GM21786 (cell line): Measurements from ENCODE around the gene HTR3A.

Source experiments
- ATAC-seq: cut with Tn5 transposase; IDR thresholded peaks from one replicate; pipeline ENCODE4 v1.9.1; 2021; ENCODE audit not compliant: unreplicated experiment

HTR3A gene

DNA sequence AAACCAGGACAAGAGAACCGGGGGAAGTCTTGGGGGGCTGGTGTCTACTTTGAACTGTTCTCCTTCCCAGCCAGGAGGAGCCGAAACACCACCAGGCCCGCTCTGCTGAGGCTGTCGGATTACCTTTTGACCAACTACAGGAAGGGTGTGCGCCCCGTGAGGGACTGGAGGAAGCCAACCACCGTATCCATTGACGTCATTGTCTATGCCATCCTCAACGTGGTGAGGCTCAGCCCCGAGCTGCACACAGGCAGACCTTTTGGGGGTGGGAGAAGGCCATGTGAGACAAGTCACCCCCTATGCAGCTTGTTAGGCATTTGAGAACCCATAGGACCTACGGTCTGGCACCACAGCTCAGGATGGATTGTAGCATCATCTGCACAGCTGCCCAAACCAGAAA lies 2.8 kb downstream of the HTR3A start:
- no peak for ATAC-seq

- no peak for ATAC-seq
Measured at GRCh38 chr11:113979431-113979830, 4.5 kb downstream of the HTR3A start.

DNA sequence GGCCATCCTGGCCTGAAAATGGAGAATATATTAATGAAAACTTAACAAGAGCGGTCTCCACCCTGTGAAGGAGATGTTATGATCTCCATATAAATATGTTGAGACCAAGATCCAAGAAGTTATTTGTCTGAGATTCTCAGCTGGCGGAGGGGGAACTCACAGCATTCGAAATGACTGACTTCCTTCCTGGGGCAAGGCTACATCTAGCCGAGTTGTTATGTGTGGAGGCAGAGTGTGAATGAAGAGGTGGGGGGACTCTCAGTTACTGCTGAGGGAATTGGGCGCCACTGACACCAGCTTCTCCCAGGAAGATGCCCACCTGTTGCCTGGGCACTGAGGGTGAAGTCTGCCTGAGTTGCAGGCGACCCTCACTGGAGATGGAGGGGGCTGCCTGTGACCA lies 5.9 kb downstream of the HTR3A start:
- no peak for ATAC-seq

- ATAC-seq = no peak
Measured at GRCh38 chr11:113982306-113982705, 7.4 kb downstream of the HTR3A start.

- ATAC-seq = no peak
Measured at GRCh38 chr11:113984781-113985180, 9.9 kb downstream of the HTR3A start.

- ATAC-seq = no peak
Measured at GRCh38 chr11:113985906-113986305, 11.0 kb downstream of the HTR3A start.

GRCh38 chr11:113986351-113987140 lies 11.6 kb downstream of the HTR3A start:
- no peak for ATAC-seq

DNA sequence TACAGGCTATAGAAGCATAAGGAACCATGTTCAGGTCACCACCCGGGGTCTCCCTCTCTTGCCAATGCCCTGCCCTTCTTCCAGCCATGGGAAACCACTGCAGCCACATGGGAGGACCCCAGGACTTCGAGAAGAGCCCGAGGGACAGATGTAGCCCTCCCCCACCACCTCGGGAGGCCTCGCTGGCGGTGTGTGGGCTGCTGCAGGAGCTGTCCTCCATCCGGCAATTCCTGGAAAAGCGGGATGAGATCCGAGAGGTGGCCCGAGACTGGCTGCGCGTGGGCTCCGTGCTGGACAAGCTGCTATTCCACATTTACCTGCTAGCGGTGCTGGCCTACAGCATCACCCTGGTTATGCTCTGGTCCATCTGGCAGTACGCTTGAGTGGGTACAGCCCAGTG lies 14.5 kb downstream of the HTR3A start:
- no peak for ATAC-seq

- no peak for ATAC-seq
Measured at GRCh38 chr11:113989916-113990315, 15.0 kb downstream of the HTR3A start.

DNA sequence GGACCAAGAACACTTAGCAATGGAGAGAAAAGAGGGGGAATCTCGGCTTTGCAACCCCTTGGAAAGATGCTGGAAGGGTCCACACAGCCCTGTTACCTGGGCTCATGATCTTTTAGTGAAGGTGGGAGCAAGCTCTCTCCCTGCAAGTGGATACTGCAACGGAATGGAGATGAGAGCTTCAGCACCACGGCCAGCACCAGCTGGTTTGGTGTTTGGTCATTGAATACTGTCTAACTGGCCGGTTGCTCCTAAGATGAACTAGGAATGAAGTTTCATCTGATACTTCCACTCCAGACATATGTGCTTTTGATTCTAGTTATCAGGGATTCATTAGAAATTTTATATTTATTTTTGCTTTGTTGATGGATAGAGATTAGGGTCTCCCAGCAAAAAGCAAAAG lies 16.3 kb downstream of the HTR3A start:
- ATAC-seq = no peak

DNA sequence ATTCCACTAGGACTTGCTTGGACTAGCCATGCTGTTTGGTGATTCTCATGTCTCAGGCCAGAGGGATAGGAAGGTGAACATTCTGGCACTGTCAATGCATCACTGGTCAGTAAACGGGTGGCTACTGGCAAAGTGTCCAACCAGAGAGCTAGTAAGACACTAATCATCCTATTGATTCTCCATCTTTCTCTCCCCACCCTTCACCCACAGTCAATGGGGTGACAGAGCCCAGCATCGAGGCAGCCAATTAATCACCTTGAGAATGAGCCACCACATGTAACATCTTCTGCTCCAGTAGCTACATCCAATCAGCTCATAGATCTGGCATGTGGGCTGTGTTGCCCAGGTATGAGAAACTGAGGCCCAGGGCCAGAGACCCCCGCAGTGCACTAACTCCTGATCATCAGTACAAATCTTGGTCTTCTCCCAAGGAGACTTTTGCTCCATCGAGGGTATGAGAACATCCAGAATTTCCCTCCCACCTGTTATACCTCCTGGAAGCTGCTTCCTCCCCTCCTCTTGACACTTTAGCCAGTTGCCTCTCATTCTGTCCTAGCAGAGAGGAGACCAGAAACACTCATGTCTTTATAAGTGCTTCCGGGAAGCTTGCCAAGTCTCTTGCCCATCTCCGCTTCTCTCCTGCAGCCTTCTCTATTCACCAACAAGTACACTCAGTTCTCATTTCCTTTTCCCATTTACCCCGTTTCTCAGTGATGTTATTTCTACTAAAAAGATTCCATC lies 17.0 kb downstream of the HTR3A start:
- ATAC-seq = no peak

- ATAC-seq = no peak
Measured at GRCh38 chr11:113992459-113993110, 17.7 kb downstream of the HTR3A start.

- ATAC-seq = no peak
Measured at GRCh38 chr11:113994077-113994954, 19.4 kb downstream of the HTR3A start.

GRCh38 chr11:113997473-113997872 lies 22.6 kb downstream of the HTR3A start:
- no peak for ATAC-seq

- no peak for ATAC-seq
Measured at GRCh38 chr11:113998574-113998973, 23.7 kb downstream of the HTR3A start.

GRCh38 chr11:114000526-114000925 lies 25.6 kb downstream of the HTR3A start:
- ATAC-seq = no peak

- no peak for ATAC-seq
Measured at GRCh38 chr11:114001416-114001815, 26.5 kb downstream of the HTR3A start.

DNA sequence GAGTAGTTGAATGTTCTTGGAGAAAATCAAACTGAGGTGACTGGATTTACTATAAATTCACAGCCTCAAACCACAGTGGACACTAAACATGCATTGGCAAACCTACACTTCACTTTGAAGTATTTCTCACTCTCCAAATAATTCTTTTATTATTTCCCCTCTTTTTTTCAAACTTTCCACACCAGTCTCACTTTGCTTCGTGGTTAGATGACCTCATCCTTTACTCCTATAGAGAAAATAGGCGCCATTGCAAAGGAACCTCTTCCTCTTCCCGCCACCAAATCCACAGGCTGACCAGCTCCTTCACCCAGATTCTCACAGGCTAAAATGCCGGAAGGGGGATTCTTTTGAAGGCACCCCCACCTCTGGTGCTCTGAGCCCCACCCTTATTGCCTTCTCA lies 33.4 kb downstream of the HTR3A start:
- ATAC-seq = no peak

GRCh38 chr11:114010931-114011330 lies 36.0 kb downstream of the HTR3A start:
- ATAC-seq = no peak

DNA sequence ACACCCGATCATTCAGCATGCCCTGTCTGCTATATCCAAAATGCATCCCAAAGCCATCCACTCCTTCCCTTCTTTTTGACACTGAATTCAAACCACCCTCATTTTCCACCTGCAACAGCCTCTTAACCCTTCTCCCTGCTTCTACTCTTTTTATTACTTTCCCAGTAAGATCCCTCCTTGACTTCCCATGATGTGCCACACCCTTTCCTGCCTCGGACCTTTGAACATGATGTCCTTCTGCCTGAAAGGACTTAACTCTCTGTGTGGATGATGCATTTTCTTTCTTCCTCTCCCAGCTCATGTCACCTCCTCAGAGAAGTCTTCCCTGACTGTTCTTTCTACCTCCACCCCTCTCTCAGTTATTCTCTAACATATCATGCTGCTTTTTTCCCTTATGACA lies 36.5 kb downstream of the HTR3A start:
- ATAC-seq = no peak

GRCh38 chr11:114015117-114015516 lies 40.2 kb downstream of the HTR3A start:
- ATAC-seq = no peak
